B cell (primary cell): ENCODE data around the gene TOLLIP. TPM values are rescaled to one million over a fixed set of nuclear protein-coding genes. Genes with fewer than 3 reads are reported as not detected.

ENCODE experiments used
- ATAC-seq: fragments of 200-7000 bp; cut with Tn5 transposase; one replicate; pipeline ENCODE4 v1.10.0; 2021; ENCODE audit warnings: low read depth, mild to moderate bottlenecking, moderate number of reproducible peaks, moderate library complexity
- CTCF ChIA-PET: fragments of 350-600 bp; sonication (Branson Sonifier 250); formaldehyde crosslinking; loops from one replicate; lab custom pipeline; 2021; ENCODE audit warnings: antibody characterized with exemption, inconsistent platforms; lab: Charles Lee
- POLR2A ChIA-PET: fragments of 350-600 bp; sonication (Branson Sonifier 250); formaldehyde crosslinking; loops from one replicate; lab custom pipeline; 2021; ENCODE audit warnings: antibody characterized with exemption; lab: Charles Lee
- DNase-seq: peaks from one replicate; pipeline ENCODE4 v3.0.0; 2013
- H2AFZ ChIP-seq: 2 replicates; pipeline ENCODE4 v1.6.1; 2012; ENCODE audit warnings: mild to moderate bottlenecking, low read depth, low read length; ENCODE audit not compliant: insufficient read depth, poor library complexity, severe bottlenecking
- H3K27ac ChIP-seq, 2 donors: 1 replicate in 1 of 2; 2 replicates in 1 of 2; pipeline ENCODE4 v1.5.1; 2012 to 2013; ENCODE audit warnings: low read length in 2 of 2, mild to moderate bottlenecking in 2 of 2, moderate library complexity in 1 of 2
- H3K27me3 ChIP-seq, 4 experiments: fragments of 200-600 bp in 1 of 4; sonication (generic) in 1 of 4; replicated peaks in 1 of 4; 1 replicate in 2 of 4; 2 replicates in 2 of 4; pipeline versions ENCODE4 v1.6.1 to v1.7.0; 2013 to 2016; ENCODE audit warnings: low read length in 3 of 4, mild to moderate bottlenecking in 2 of 4, mixed read lengths in 1 of 4, moderate library complexity in 1 of 4; ENCODE audit not compliant: insufficient read depth in 4 of 4, control insufficient read depth in 3 of 4; ENCODE audit errors: control extremely low read depth in 1 of 4
- H3K36me3 ChIP-seq, 2 experiments: replicated peaks in 1 of 2; 1 replicate in 1 of 2; 2 replicates in 1 of 2; pipeline versions ENCODE4 v1.6.1 to v1.7.1; 2013; ENCODE audit warnings: low read length in 1 of 2; ENCODE audit not compliant: insufficient read depth in 2 of 2, control insufficient read depth in 1 of 2; ENCODE audit errors: control extremely low read depth in 1 of 2, extremely low read depth in 1 of 2
- H3K4me1 ChIP-seq, 2 donors: fragments of 200-600 bp in 1 of 2; sonication (generic) in 1 of 2; 1 replicate in 1 of 2; 2 replicates in 1 of 2; pipeline versions ENCODE4 v1.5.1 to v1.6.1; 2013 to 2017; ENCODE audit warnings: low read length in 2 of 2; ENCODE audit not compliant: control insufficient read depth in 2 of 2, insufficient read depth in 2 of 2
- H3K4me2 ChIP-seq: replicated peaks from 2 replicates; pipeline ENCODE3; 2012; ENCODE audit warnings: mild to moderate bottlenecking, low read depth, low read length; ENCODE audit not compliant: poor library complexity, severe bottlenecking
- H3K4me3 ChIP-seq, 5 experiments: fragments of 200-600 bp in 1 of 5; sonication (generic) in 1 of 5; 1 replicate in 3 of 5; 2 replicates in 2 of 5; pipeline versions ENCODE4 v1.5.1 to v1.7.0; 2011 to 2016; ENCODE audit warnings: low read length in 4 of 5, mild to moderate bottlenecking in 4 of 5, low read depth in 2 of 5, control low read depth in 1 of 5, moderate library complexity in 1 of 5; ENCODE audit not compliant: insufficient read depth in 1 of 5; ENCODE audit errors: control extremely low read depth in 1 of 5, extremely low read depth in 1 of 5
- H3K79me2 ChIP-seq: fragments of 200-600 bp; sonication (generic); one replicate; pipeline ENCODE4 v1.6.0; 2016; ENCODE audit warnings: low read length; ENCODE audit not compliant: control insufficient read depth, insufficient read depth
- H3K9ac ChIP-seq: fragments of 200-600 bp; sonication (generic); 2 replicates; pipeline ENCODE4 v1.6.1; 2017; ENCODE audit warnings: mild to moderate bottlenecking, low read length, moderate library complexity
- H3K9me3 ChIP-seq, 3 donors: one replicate each; pipeline versions ENCODE4 v1.6.1 to v1.7.1; 2013; ENCODE audit warnings: low read length in 2 of 3; ENCODE audit not compliant: control insufficient read depth in 2 of 3, insufficient read depth in 1 of 3; ENCODE audit errors: control extremely low read depth in 1 of 3
- H4K20me1 ChIP-seq: 2 replicates; pipeline ENCODE4 v1.6.0; 2012; ENCODE audit warnings: mild to moderate bottlenecking, low read length; ENCODE audit not compliant: insufficient read depth, control insufficient read depth, poor library complexity, severe bottlenecking
- H3K27ac Mint-ChIP-seq: one replicate; pipeline ENCODE4 v1.8.0; 2021; ENCODE audit warnings: mixed read lengths
- H3K27me3 Mint-ChIP-seq: one replicate; pipeline ENCODE4 v1.8.0; 2021; ENCODE audit warnings: mixed read lengths
- H3K4me1 Mint-ChIP-seq: one replicate; pipeline ENCODE4 v1.8.0; 2021; ENCODE audit warnings: mixed read lengths
- H3K4me3 Mint-ChIP-seq: one replicate; pipeline ENCODE4 v1.8.0; 2021; ENCODE audit warnings: mixed read lengths
- H3K9me3 Mint-ChIP-seq: one replicate; pipeline ENCODE4 v1.8.0; 2022; ENCODE audit warnings: mixed read lengths; ENCODE audit not compliant: insufficient read depth
- CTCF ChIP-seq: fragments of 200-600 bp; IDR thresholded peaks from one replicate; pipeline ENCODE4 v1.8.0; 2022; ENCODE audit warnings: antibody characterized with exemption, mild to moderate bottlenecking
- EZH2 ChIP-seq: IDR thresholded peaks from 2 replicates; pipeline ENCODE4 v1.6.1; 2012; ENCODE audit warnings: borderline replicate concordance, low read depth, mild to moderate bottlenecking, moderate library complexity, low read length; ENCODE audit not compliant: insufficient read depth, poor library complexity, severe bottlenecking
- WGBS: methylation state at CpG from one replicate; pipeline ENCODE4 v1.1.5; 2013; ENCODE audit warnings: missing lambda C conversion rate; ENCODE audit not compliant: insufficient coverage; 5-methylcytosine and 5-hydroxymethylcytosine counted together
- intact Hi-C: fragments of 100-400 bp; cut with micrococcal nuclease; formaldehyde crosslinking; loops from one replicate; pipeline ENCODE4 v1.10.0; 2022
- polyA plus RNA-seq: library from polyadenylated mRNA; depleted of rRNA; stranded (reverse); fragments of >200 nt; gene quantifications from 2 replicates; pipeline ENCODE4 v1.2.3, GENCODE V29; 2012
- total RNA-seq, 2 donors: library from RNA; stranded (reverse); fragments of 120-200 nt in 1 of 2; gene quantifications; 1 replicate in 1 of 2; 2 replicates in 1 of 2; pipeline versions ENCODE4 v1.2.3 to v1.2.4, GENCODE V29; 2013 to 2022

Gene TOLLIP
- total and polyA plus RNA-seq, 2 donors (not counting 1 experiment from before 2014, with no cell fraction given) = 34.7 to 52.5 TPM

- CTCF ChIA-PET = interaction anchor here (1.7 kb wide), 1 partner anchor 25 kb away, joined by 7 read pairs; no protein-coding TSS in a partner anchor
- POLR2A ChIA-PET = interaction anchor here (1.1 kb wide), 1 partner anchor 48 kb away, joined by 5 read pairs; no protein-coding TSS in a partner anchor
Measured at GRCh38 chr11:1335811-1336761, 26.7 kb upstream of the TOLLIP start.

More at GRCh38 chr11:1335811-1336761, 26.7 kb upstream of the TOLLIP start:
- Histone ChIP-seq H3K4me1 (peaks cover 12 to 13% of the 10 kb centered on the region in 2 donors), H4K20me1 (no peaks in the 10 kb centered on the region), H2AFZ (peak overlapping the region; percentile 74), H3K36me3 (no peaks in the 10 kb centered on the region), H3K9ac (peak overlapping the region; percentile 56), H3K27me3 (peaks cover 0 to 8% (median 0%) of the 10 kb centered on the region in 4 experiments), H3K27ac (no peak overlapping the region), H3K4me2 (peak overlapping the region; percentile 79), H3K9me3 (peaks cover 0 to 37% (median 7%) of the 10 kb centered on the region in 3 donors), H3K4me3 (peak overlapping the region; percentile 42 to 66 (median 59)), H3K79me2 (no peaks in the 10 kb centered on the region)
- Mint-ChIP-seq H3K4me3 (peak overlapping the region; percentile 85), H3K27ac (peak overlapping the region; percentile 81), H3K27me3 (no peaks in the 10 kb centered on the region), H3K4me1 (peaks cover 21% of the 10 kb centered on the region), H3K9me3 (peaks cover 8% of the 10 kb centered on the region)
- TF ChIP-seq CTCF (no peak), EZH2 (no peak)
- intact Hi-C loops = loop anchor here (1.0 to 2.0 kb wide), 2 partner anchors 27 to 73 kb away; partner anchors contain the start of gene TOLLIP
- ATAC-seq (peak; percentile 54), DNase-seq (peak; percentile 69)
- WGBS = under 1% methylated on average over 32 of the region's 66 CpGs
